A673 (cell line): ENCODE measurements around the gene NDUFAF4. TPM values are rescaled to one million over a fixed set of nuclear protein-coding genes. Genes with fewer than 3 reads are reported as not detected.

Experiments used
- BruUV-seq: library from RNA; stranded (reverse); fragments of 400-500 nt; replicated peaks from 2 replicates; lab custom pipeline; 2021; lab: Mats Ljungman, UMichigan
- CTCF ChIA-PET: fragments of 300-600 bp; sonication (Branson Sonifier 250); formaldehyde crosslinking; loops from one replicate; lab custom pipeline; 2022; ENCODE audit warnings: antibody characterized with exemption; lab: Charles Lee
- POLR2A ChIA-PET: fragments of 300-600 bp; sonication (Branson Sonifier 250); formaldehyde crosslinking; loops from one replicate; lab custom pipeline; 2022; ENCODE audit warnings: antibody characterized with exemption; ENCODE audit not compliant: low non-redundant PET; lab: Charles Lee
- DNase-seq: peaks from one replicate; pipeline ENCODE4 v3.0.0-alpha.2; 2015; ENCODE audit warnings: low spot score
- H3K27ac ChIP-seq: fragments of 200-600 bp; sonication (generic); 2 replicates; pipeline ENCODE4 v1.5.1; 2016; ENCODE audit warnings: mixed run types, low read depth, mild to moderate bottlenecking, mixed read lengths, antibody characterized with exemption, low read length; ENCODE audit not compliant: poor library complexity, severe bottlenecking
- H3K27me3 ChIP-seq: fragments of 200-600 bp; sonication (generic); replicated peaks from 2 replicates; pipeline ENCODE4 v1.6.1; 2017; ENCODE audit warnings: mixed run types, low read depth, mild to moderate bottlenecking, mixed read lengths, antibody characterized with exemption, low read length; ENCODE audit not compliant: insufficient read depth, poor library complexity
- H3K36me3 ChIP-seq: fragments of 200-600 bp; sonication (generic); 2 replicates; pipeline ENCODE4 v1.6.1; 2016; ENCODE audit warnings: mixed run types, mild to moderate bottlenecking, mixed read lengths, antibody characterized with exemption, low read length; ENCODE audit not compliant: insufficient read depth, poor library complexity, severe bottlenecking
- H3K4me1 ChIP-seq: fragments of 200-600 bp; sonication (generic); 2 replicates; pipeline ENCODE4 v1.6.1; 2017; ENCODE audit warnings: mixed run types, mild to moderate bottlenecking, mixed read lengths, antibody characterized with exemption, low read length; ENCODE audit not compliant: insufficient read depth, poor library complexity, severe bottlenecking
- H3K4me3 ChIP-seq: fragments of 200-600 bp; sonication (generic); 2 replicates; pipeline ENCODE4 v1.5.1; 2016; ENCODE audit warnings: low read depth, mixed run types, mild to moderate bottlenecking, mixed read lengths, low read length; ENCODE audit not compliant: poor library complexity, severe bottlenecking
- H3K9me3 ChIP-seq: fragments of 200-600 bp; sonication (generic); 2 replicates; pipeline ENCODE4 v1.6.1; 2016; ENCODE audit warnings: mixed run types, low read depth, mild to moderate bottlenecking, mixed read lengths, antibody characterized with exemption, low read length; ENCODE audit not compliant: poor library complexity, severe bottlenecking
- CTCF ChIP-seq: fragments of 300-800, 200-600 bp; sonication (generic); conservative IDR thresholded peaks from 2 replicates; pipeline ENCODE4 v1.5.1; 2017; ENCODE audit warnings: low read depth, mild to moderate bottlenecking, antibody characterized with exemption, low read length, moderate library complexity, mixed read lengths
- EZH2 ChIP-seq: fragments of 200-600 bp; sonication (generic); IDR thresholded peaks from 2 replicates; pipeline ENCODE4 v1.6.1; 2017; ENCODE audit warnings: borderline replicate concordance, low read depth, mild to moderate bottlenecking, mixed read lengths, antibody characterized with exemption, low read length; ENCODE audit not compliant: poor library complexity, severe bottlenecking
- intact Hi-C: fragments of 100-400 bp; cut with micrococcal nuclease; formaldehyde crosslinking; loops from one replicate; pipeline ENCODE4 v1.10.0; 2022; ENCODE audit not compliant: unreplicated experiment
- total RNA-seq: library from RNA; stranded (reverse); gene quantifications from 2 replicates; pipeline ENCODE4 v1.2.3, GENCODE V29; 2021

NDUFAF4 gene
- total RNA-seq, 1 experiment from 2014 or later: 120 TPM

- POLR2A ChIA-PET: no interaction called here
These were observed 45.8 kb downstream of the NDUFAF4 start for GRCh38 chr6:96851858-96852257.

GRCh38 chr6:96849615-96850014 lies 48.1 kb downstream of the NDUFAF4 start:
- BruUV-seq: no TSS peak
- Histone ChIP-seq H3K27ac (no peak overlapping the region), H3K36me3 (no peaks in the 10 kb centered on the region), H3K4me3 (no peak overlapping the region), H3K4me1 (no peaks in the 10 kb centered on the region), H3K27me3 (no peaks in the 10 kb centered on the region), H3K9me3 (peaks cover 9% of the 10 kb centered on the region)
- TF ChIP-seq CTCF: no peak
- intact Hi-C loops: no loop called here
- POLR2A ChIA-PET: no interaction called here
- DNase-seq: no peak
- CTCF ChIA-PET: interaction anchor here (0.6 kb wide), 1 partner anchor 13 kb away, joined by 7 read pairs; no protein-coding TSS in a partner anchor

More at GRCh38 chr6:96851858-96852257, 45.8 kb downstream of the NDUFAF4 start:
- no peak for DNase-seq
- intact Hi-C loops: no loop called here
- H3K27me3 ChIP-seq: no peaks in the 10 kb centered on the region
- no peaks in the 10 kb centered on the region for H3K36me3 ChIP-seq
- H3K4me3 ChIP-seq: no peak overlapping the region
- peaks cover 6% of the 10 kb centered on the region for H3K9me3 ChIP-seq
- no peak overlapping the region for H3K27ac ChIP-seq
- no TSS peak for BruUV-seq
- H3K4me1 ChIP-seq: no peaks in the 10 kb centered on the region
- CTCF ChIA-PET: no interaction called here
- TF ChIP-seq EZH2: no peak
- no peak for TF ChIP-seq CTCF

- Histone ChIP-seq H3K36me3 (no peaks in the 10 kb centered on the region), H3K27me3 (no peaks in the 10 kb centered on the region), H3K9me3 (peaks cover 9% of the 10 kb centered on the region), H3K4me1 (peaks cover 7% of the 10 kb centered on the region), H3K27ac (no peak overlapping the region), H3K4me3 (no peak overlapping the region)
- ChIA-PET CTCF (no interaction called here), POLR2A (no interaction called here)
- no TSS peak for BruUV-seq
- intact Hi-C loops: no loop called here
- TF ChIP-seq EZH2 (no peak), CTCF (no peak)
- DNase-seq: no peak
These were observed 53.2 kb downstream of the NDUFAF4 start for GRCh38 chr6:96844530-96844929.
